ENCODE data around the gene TMOD3. TPM values are rescaled to one million over a fixed set of nuclear protein-coding genes. Genes with fewer than 3 reads are reported as not detected.
"Not testable (repeated sequence)": the region's sequence is repeated elsewhere in the genome, so short reads cannot be mapped to it uniquely, and the experiment has no call there.

TMOD3 gene
- total RNA-seq, 2 experiments from 2014 or later: 45.9 to 52.8 TPM

DNA sequence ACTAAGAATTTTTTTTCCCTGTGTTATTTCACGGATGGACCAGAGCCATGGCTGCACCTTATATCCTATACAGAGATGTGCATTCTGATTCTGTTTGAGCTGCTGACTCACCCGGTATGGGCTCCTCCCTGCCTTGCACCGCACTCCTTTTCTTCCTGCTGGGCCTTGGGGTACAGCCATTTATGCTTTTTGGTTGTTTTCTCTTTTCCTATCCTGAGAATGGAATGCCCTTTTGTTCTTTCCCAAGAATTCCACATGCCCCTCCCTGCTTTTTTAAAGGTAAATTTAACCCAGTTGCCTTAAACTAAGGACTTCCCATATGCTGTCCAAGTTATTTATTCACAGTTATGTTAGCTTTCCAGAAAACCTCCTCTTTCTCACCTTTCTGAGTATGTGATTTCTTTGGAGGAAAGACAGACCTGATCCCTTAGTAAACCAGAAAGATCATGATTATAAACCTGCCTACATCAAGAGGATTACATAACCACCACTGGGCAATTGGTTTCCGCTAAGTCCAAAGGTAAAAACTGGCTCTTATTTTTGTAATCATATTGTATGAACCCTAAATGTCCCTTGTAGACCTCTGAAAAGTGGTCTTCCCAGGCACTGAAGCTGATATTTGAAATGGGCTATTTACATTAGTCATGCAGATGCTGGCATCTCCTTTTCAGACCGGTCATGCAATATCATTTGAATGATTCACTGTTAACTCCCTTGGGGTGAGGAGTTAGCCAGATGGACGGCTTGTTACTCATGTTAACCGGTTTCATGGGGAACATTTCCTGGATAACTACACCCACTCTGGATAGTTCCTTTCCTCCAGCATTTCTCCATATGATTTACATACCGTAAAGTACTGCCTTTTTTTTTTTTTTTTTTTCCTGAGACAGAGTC lies 45.5 kb downstream of the TMOD3 start:
- intact Hi-C loops (cut with micrococcal nuclease): no loop called here
- no peak for DNase-seq
- peaks cover 32% of the 10 kb centered on the region for H3K36me3 Mint-ChIP-seq (ENCODE audit: low read depth)
- H3K27me3 Mint-ChIP-seq (ENCODE audit: low read depth): no peaks in the 10 kb centered on the region
- no peak overlapping the region for H3K27ac Mint-ChIP-seq
- CTCF ChIA-PET: no interaction called here
- H3K4me3 Mint-ChIP-seq: no peak overlapping the region
- H3K4me1 Mint-ChIP-seq (ENCODE audit: low read depth): peaks cover 17% of the 10 kb centered on the region
- H3K9me3 Mint-ChIP-seq: no peaks in the 10 kb centered on the region

- CTCF ChIA-PET: no interaction called here
- no peaks in the 10 kb centered on the region for H3K27me3 Mint-ChIP-seq (ENCODE audit: low read depth)
- DNase-seq: no peak
- H3K4me3 Mint-ChIP-seq: no peak overlapping the region
- intact Hi-C loops (cut with micrococcal nuclease): no loop called here
- no peaks in the 10 kb centered on the region for H3K9me3 Mint-ChIP-seq
- H3K4me1 Mint-ChIP-seq (ENCODE audit: low read depth): peaks cover 17% of the 10 kb centered on the region
- H3K36me3 Mint-ChIP-seq (ENCODE audit: low read depth): peaks cover 22% of the 10 kb centered on the region
- no peak overlapping the region for H3K27ac Mint-ChIP-seq
These were observed 46.7 kb downstream of the TMOD3 start for GRCh38 chr15:51876169-51876568.

DNA sequence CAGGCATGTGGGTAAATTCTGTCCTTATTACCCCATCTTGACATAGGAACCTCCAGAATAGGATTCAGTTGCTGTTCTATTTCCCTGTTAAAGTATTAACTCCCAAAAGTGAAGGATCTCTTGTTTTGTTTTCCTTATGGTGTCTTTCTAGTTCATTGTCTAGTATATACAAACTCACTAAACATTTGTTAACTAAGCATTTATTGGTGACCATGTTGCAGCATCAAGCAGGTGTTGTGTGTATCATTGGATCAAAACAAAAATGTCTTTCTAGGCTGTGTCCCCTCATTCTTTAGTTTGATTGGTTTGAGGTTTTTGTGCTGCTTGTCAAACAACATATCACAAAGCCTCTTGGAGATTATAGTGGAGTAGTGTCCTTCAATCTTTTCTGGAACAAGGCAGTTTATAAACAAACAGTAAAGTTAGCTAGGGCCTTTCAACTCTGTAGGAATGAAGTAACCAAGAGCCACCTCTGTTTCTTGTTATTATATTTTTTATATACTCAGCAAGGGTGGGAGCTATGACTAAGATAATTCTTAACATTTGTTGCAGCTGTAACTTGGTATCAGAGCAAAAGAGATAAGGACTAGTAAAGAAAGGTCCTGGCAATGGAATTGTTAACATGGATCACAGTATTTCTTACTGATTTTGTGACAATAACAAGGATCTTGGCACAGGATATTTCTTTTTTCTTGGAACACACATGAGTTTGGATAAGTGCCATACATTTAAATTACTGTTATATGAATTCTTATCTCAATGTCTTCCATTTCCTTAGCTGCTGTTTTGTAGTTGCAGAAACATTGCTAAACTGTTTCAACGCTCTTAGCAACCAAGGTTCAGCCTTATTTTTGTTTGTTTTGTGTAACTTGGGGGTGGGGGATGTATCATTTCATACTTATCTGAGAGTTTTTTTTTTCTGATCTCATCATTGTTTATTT lies 49.3 kb downstream of the TMOD3 start:
- CTCF ChIA-PET: interaction anchor here (0.9 to 1.4 kb wide), 4 partner anchors 10 to 48 kb away, joined by 3 to 5 read pairs (median 4); no protein-coding TSS in a partner anchor
- no peaks in the 10 kb centered on the region for H3K9me3 Mint-ChIP-seq
- H3K27ac Mint-ChIP-seq: no peak overlapping the region
- H3K4me3 Mint-ChIP-seq: no peak overlapping the region
- peaks cover 16% of the 10 kb centered on the region for H3K36me3 Mint-ChIP-seq (ENCODE audit: low read depth)
- peaks cover 17% of the 10 kb centered on the region for H3K4me1 Mint-ChIP-seq (ENCODE audit: low read depth)
- no peak for DNase-seq
- intact Hi-C loops (cut with micrococcal nuclease): loop anchor here (2.0 kb wide), 1 partner anchor 16 kb away; no protein-coding TSS in a partner anchor
- H3K27me3 Mint-ChIP-seq (ENCODE audit: low read depth): no peaks in the 10 kb centered on the region

DNA sequence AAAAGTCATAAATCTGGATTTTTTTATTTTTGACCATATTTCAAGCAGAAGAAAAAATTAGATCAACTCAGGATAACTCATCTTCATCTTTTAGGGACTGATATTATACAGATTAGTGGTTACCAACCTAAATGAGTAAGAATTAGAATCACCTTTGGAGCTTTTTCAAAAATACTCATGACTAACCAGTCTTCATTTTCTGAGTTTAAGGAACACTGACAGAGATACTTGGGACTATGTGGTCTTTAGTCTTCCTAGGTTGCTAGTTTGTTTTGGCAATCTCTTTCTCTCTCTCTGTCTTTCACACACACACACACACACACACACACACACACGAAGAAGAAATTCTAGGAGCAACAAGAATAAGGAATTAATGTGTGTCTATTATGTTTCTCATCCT lies 50.1 kb downstream of the TMOD3 start:
- H3K4me3 Mint-ChIP-seq: no peak overlapping the region
- CTCF ChIA-PET: interaction anchor here (1.2 kb wide), 1 partner anchor 9 kb away, joined by 5 read pairs; no protein-coding TSS in a partner anchor
- H3K9me3 Mint-ChIP-seq: no peaks in the 10 kb centered on the region
- H3K36me3 Mint-ChIP-seq (ENCODE audit: low read depth): peaks cover 20% of the 10 kb centered on the region
- no peak for DNase-seq
- intact Hi-C loops (cut with micrococcal nuclease): loop anchor here (2.0 kb wide), 1 partner anchor 17 kb away; no protein-coding TSS in a partner anchor
- no peaks in the 10 kb centered on the region for H3K27me3 Mint-ChIP-seq (ENCODE audit: low read depth)
- peaks cover 17% of the 10 kb centered on the region for H3K4me1 Mint-ChIP-seq (ENCODE audit: low read depth)
- H3K27ac Mint-ChIP-seq: no peak overlapping the region

DNA sequence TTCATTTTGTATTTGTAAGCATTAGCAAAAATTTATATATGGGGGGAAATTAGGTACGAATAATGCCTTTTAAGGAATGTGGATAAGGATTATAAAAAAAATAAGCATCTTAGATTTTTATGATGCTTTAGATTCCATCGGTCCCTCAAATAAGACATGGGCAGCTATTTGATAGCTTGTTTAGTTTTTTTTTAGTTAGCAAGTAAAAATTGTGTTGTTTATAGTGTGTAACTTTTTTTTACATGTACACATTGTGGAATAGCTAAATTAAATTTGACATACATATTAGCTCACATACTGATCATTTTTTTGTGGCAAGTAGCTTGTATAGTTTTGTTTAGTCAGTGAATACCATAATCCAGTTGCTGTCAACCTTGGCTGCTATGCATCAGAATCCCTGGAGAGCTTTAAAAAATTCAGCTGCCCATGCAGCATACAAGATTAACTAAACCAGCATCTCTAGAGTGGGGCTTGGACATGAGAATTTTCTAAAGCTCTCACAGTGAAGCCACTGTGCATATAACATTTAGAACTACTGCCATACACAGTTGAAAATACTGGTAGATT lies 53.9 kb downstream of the TMOD3 start:
- CTCF ChIA-PET: interaction anchor here (1.7 kb wide), 1 partner anchor 13 kb away, joined by 7 read pairs; no protein-coding TSS in a partner anchor
- no peak overlapping the region for H3K4me3 Mint-ChIP-seq
- peaks cover 21% of the 10 kb centered on the region for H3K36me3 Mint-ChIP-seq (ENCODE audit: low read depth)
- H3K9me3 Mint-ChIP-seq: no peaks in the 10 kb centered on the region
- DNase-seq: no peak
- H3K27ac Mint-ChIP-seq: no peak overlapping the region
- intact Hi-C loops (cut with micrococcal nuclease): no loop called here
- peaks cover 12% of the 10 kb centered on the region for H3K4me1 Mint-ChIP-seq (ENCODE audit: low read depth)
- no peaks in the 10 kb centered on the region for H3K27me3 Mint-ChIP-seq (ENCODE audit: low read depth)

- H3K36me3 Mint-ChIP-seq (ENCODE audit: low read depth): peaks cover 22% of the 10 kb centered on the region
- H3K4me1 Mint-ChIP-seq (ENCODE audit: low read depth): peaks cover 8% of the 10 kb centered on the region
- H3K9me3 Mint-ChIP-seq: no peaks in the 10 kb centered on the region
- no peak overlapping the region for H3K4me3 Mint-ChIP-seq
- H3K27ac Mint-ChIP-seq: no peak overlapping the region
- CTCF ChIA-PET: interaction anchor here (1.7 kb wide), 1 partner anchor 12 kb away, joined by 7 read pairs; no protein-coding TSS in a partner anchor
- no peaks in the 10 kb centered on the region for H3K27me3 Mint-ChIP-seq (ENCODE audit: low read depth)
- intact Hi-C loops (cut with micrococcal nuclease): no loop called here
- no peak for DNase-seq
These were observed 54.6 kb downstream of the TMOD3 start for GRCh38 chr15:51884041-51884440.

DNA sequence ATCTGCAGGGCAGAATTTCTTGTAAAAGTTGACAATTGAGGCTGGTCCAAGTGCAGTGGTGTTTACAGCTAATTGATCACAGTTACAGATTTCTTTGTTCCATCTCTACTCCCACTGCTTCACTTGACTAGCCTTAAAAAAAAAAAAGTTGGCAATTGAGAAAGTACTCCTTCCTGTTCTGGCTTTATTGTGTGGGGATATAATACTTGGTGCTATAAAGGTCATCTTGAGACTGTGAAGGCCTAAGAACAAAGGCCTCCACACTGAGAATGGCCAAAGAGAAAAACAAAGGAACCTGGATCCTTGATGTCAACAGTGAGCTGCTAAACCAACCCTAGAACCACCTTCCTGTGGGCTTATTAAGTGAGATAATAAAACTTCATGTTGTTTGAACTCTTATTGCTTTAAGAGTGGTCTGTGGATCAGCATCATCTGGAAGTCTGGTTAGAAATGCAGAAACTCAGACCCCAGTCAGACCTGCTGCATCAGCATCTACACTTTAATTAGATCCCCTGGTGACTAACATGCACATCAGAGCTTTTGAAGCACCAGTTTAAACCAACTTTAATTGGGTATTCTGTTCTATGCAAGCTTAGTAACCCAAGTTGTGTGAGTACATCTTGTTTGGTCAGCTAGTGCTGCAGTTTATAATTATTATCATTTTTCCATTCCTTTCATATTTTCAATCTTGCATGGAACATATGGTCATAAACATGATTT lies 55.2 kb downstream of the TMOD3 start:
- Mint-ChIP-seq H3K36me3 (ENCODE audit: low read depth) (peaks cover 22% of the 10 kb centered on the region), H3K4me3 (no peak overlapping the region), H3K9me3 (no peaks in the 10 kb centered on the region), H3K4me1 (ENCODE audit: low read depth) (peaks cover 3% of the 10 kb centered on the region), H3K27me3 (ENCODE audit: low read depth) (no peaks in the 10 kb centered on the region), H3K27ac (no peak overlapping the region)
- intact Hi-C loops (cut with micrococcal nuclease): no loop called here
- CTCF ChIA-PET: interaction anchor here (0.7 kb wide), 1 partner anchor 217 kb away, joined by 4 read pairs; no protein-coding TSS in a partner anchor
- DNase-seq: no peak

- DNase-seq; H3K4me3 Mint-ChIP-seq; H3K27me3 Mint-ChIP-seq (ENCODE audit: low read depth); H3K9me3 Mint-ChIP-seq; H3K4me1 Mint-ChIP-seq (ENCODE audit: low read depth); H3K27ac Mint-ChIP-seq; CTCF ChIA-PET; intact Hi-C loops (cut with micrococcal nuclease): not testable (repeated sequence)
- peaks cover 25% of the 10 kb centered on the region for H3K36me3 Mint-ChIP-seq (ENCODE audit: low read depth)
These were observed 56.3 kb downstream of the TMOD3 start for GRCh38 chr15:51885758-51886157.

DNA sequence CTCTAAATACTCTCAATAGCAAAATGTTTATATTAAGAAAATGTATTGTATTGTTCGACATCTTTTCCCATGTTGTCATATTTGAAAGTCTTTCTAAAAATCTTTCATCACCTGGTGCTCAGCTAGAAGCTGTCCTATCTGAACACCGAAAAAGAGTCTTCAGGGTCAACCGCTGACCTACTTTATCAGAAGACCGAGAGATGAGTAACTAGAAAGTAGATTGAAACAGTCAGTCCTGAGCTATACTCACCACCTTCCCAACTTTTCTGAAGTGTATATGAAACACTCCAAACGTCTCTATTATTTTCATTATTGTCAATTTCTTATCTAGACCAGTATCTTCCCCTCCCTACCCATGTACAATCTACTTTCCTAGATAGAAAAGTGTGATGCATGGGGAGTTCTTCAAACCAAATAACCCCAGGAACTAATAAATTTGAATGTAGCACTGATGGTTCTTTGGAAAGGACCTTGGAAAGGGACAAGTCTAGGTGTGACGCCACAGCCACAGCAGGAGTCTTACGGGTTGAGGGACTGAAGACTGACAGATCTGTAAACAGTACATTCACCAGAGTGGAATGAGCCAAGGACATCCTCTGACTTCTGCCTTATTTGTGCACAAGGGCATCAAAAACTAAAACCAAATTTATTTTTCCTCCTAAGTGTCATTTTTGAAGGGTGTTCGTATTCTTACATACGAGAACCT lies 58.6 kb downstream of the TMOD3 start:
- Mint-ChIP-seq H3K27me3 (ENCODE audit: low read depth) (no peaks in the 10 kb centered on the region), H3K9me3 (no peaks in the 10 kb centered on the region), H3K4me3 (no peak overlapping the region), H3K27ac (no peak overlapping the region), H3K36me3 (ENCODE audit: low read depth) (peaks cover 32% of the 10 kb centered on the region), H3K4me1 (ENCODE audit: low read depth) (peaks cover 2% of the 10 kb centered on the region)
- CTCF ChIA-PET: interaction anchor here (0.7 to 3.9 kb wide), 15 partner anchors 9 to 265 kb away, joined by 3 to 31 read pairs (median 3); no protein-coding TSS in a partner anchor
- intact Hi-C loops (cut with micrococcal nuclease): loop anchor here (1.0 to 2.0 kb wide), 2 partner anchors 191 to 339 kb away; no protein-coding TSS in a partner anchor
- DNase-seq: no peak

DNA sequence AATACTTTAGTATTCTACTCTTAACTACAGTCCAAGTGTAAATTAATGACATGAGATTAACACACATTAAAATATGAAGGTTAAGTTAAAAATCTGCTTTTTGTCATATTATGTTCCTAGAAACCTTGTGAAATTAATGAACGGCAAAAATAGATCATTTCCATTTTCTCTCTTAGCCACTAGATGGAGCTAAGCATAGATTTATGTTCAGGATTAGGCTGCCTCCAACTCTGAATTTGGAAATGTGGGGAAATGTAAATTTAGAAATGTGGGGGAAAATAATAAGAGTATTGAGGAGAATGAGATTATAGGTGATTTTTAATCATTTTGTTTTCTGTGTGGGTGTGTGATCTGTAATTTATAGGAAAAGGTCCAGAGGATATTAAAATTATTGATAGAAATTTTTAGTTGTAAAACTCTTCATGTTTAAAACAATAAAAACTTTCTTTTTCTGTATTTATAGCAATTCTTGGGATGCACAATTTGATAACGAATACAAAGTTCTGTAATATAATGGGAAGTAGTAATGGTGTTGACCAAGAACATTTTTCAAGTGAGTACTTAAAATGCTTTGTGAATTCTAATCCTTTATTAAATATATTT lies 59.2 kb downstream of the TMOD3 start:
- no peaks in the 10 kb centered on the region for H3K9me3 Mint-ChIP-seq
- H3K27me3 Mint-ChIP-seq (ENCODE audit: low read depth): no peaks in the 10 kb centered on the region
- peaks cover 35% of the 10 kb centered on the region for H3K36me3 Mint-ChIP-seq (ENCODE audit: low read depth)
- intact Hi-C loops (cut with micrococcal nuclease): loop anchor here (1.0 to 2.0 kb wide), 2 partner anchors 190 to 339 kb away; no protein-coding TSS in a partner anchor
- no peak overlapping the region for H3K27ac Mint-ChIP-seq
- no peak overlapping the region for H3K4me3 Mint-ChIP-seq
- DNase-seq: no peak
- CTCF ChIA-PET: interaction anchor here (0.8 to 3.9 kb wide), 18 partner anchors 10 to 339 kb away, joined by 3 to 31 read pairs (median 3); no protein-coding TSS in a partner anchor
- H3K4me1 Mint-ChIP-seq (ENCODE audit: low read depth): peaks cover 2% of the 10 kb centered on the region
